IMR-90 (cell line): ENCODE results near the gene BMPER. TPM values are rescaled to one million over a fixed set of nuclear protein-coding genes. Genes with fewer than 3 reads are reported as not detected.

Experiments
- ATAC-seq: fragments of 200-7000 bp; cut with Tn5 transposase; 2 replicates; pipeline ENCODE4 v1.9.1; 2020; ENCODE audit warnings: low read depth, mild to moderate bottlenecking, moderate library complexity
- BruUV-seq: library from RNA; stranded (reverse); fragments of 400-500 nt; replicated peaks from 2 replicates; lab custom pipeline; 2021; lab: Mats Ljungman, UMichigan
- CTCF ChIA-PET: fragments of 300-600 bp; formaldehyde crosslinking; extraction: SDS; loops from one replicate; lab custom pipeline; 2021; ENCODE audit warnings: antibody characterized with exemption; lab: Yijun Ruan, JAX
- POLR2A ChIA-PET: fragments of 300-600 bp; sonication (Branson Sonifier 250); formaldehyde crosslinking; loops from one replicate; lab custom pipeline; 2022; ENCODE audit warnings: antibody characterized with exemption; ENCODE audit not compliant: unreplicated experiment; lab: Charles Lee
- DNase-seq: peaks from one replicate; pipeline ENCODE4 v3.0.0; 2013
- H2AFZ ChIP-seq: replicated peaks from 2 replicates; pipeline ENCODE3; 2013; ENCODE audit warnings: low read length, mild to moderate bottlenecking; ENCODE audit not compliant: poor library complexity
- H2AK5ac ChIP-seq: 2 replicates; pipeline ENCODE4 v1.6.1; 2013; ENCODE audit warnings: low read depth, low read length, inconsistent platforms
- H2AK9ac ChIP-seq: replicated peaks from 2 replicates; pipeline ENCODE3; 2013; ENCODE audit warnings: mild to moderate bottlenecking, low read depth, low read length, moderate library complexity; ENCODE audit not compliant: poor library complexity
- H2BK120ac ChIP-seq: 2 replicates; pipeline ENCODE4 v1.6.1; 2013; ENCODE audit warnings: low read depth, low read length, inconsistent platforms
- H2BK15ac ChIP-seq: 3 replicates; pipeline ENCODE4 v1.6.1; 2013; ENCODE audit warnings: low read depth, low read length, inconsistent platforms
- H2BK20ac ChIP-seq: 2 replicates; pipeline ENCODE4 v1.6.1; 2013; ENCODE audit warnings: low read depth, mild to moderate bottlenecking, inconsistent platforms, low read length, moderate library complexity
- H2BK5ac ChIP-seq: 2 replicates; pipeline ENCODE4 v1.6.1; 2013; ENCODE audit warnings: mild to moderate bottlenecking, low read depth, low read length, inconsistent platforms; ENCODE audit not compliant: poor library complexity, severe bottlenecking
- H3K14ac ChIP-seq: replicated peaks from 2 replicates; pipeline ENCODE4 v1.6.1; 2013; ENCODE audit warnings: low read depth, low read length, inconsistent platforms
- H3K18ac ChIP-seq: 2 replicates; pipeline ENCODE4 v1.6.1; 2013; ENCODE audit warnings: low read depth, low read length, control low read depth
- H3K23ac ChIP-seq: 2 replicates; pipeline ENCODE4 v1.6.1; 2013; ENCODE audit warnings: low read depth, low read length, inconsistent platforms
- H3K27ac ChIP-seq: 2 replicates; pipeline ENCODE4 v1.5.1; 2013; ENCODE audit warnings: mild to moderate bottlenecking, control low read depth, low read length; ENCODE audit not compliant: insufficient read depth
- H3K27me3 ChIP-seq: 2 replicates; pipeline ENCODE4 v1.6.1; 2013; ENCODE audit warnings: low read length; ENCODE audit not compliant: control insufficient read depth, insufficient read depth
- H3K36me3 ChIP-seq: 2 replicates; pipeline ENCODE4 v1.6.1; 2013; ENCODE audit warnings: low read length, mixed read lengths; ENCODE audit not compliant: control insufficient read depth, insufficient read depth
- H3K4ac ChIP-seq: 2 replicates; pipeline ENCODE4 v1.6.1; 2013; ENCODE audit warnings: low read depth, low read length, inconsistent platforms
- H3K4me1 ChIP-seq: 2 replicates; pipeline ENCODE4 v1.6.1; 2013; ENCODE audit warnings: low read length, mixed read lengths; ENCODE audit not compliant: control insufficient read depth, insufficient read depth
- H3K4me2 ChIP-seq: 2 replicates; pipeline ENCODE4 v1.6.1; 2013; ENCODE audit warnings: low read depth, mild to moderate bottlenecking, control low read depth, low read length, moderate library complexity
- H3K4me3 ChIP-seq: 2 replicates; pipeline ENCODE4 v1.5.1; 2013; ENCODE audit warnings: low read depth, mild to moderate bottlenecking, control low read depth, low read length, moderate library complexity; ENCODE audit not compliant: insufficient read depth
- H3K56ac ChIP-seq: 2 replicates; pipeline ENCODE4 v1.6.1; 2013; ENCODE audit warnings: low read length, inconsistent platforms; ENCODE audit not compliant: insufficient read depth; ENCODE audit errors: extremely low read depth
- H3K79me1 ChIP-seq, 2 experiments: 2 replicates each; pipeline ENCODE4 v1.6.1; 2013; ENCODE audit warnings: low read length in 2 of 2, inconsistent platforms in 1 of 2, low read depth in 1 of 2
- H3K9ac ChIP-seq: 2 replicates; pipeline ENCODE4 v1.6.1; 2013; ENCODE audit warnings: low read depth, low read length, control low read depth
- H3K9me1 ChIP-seq: 2 replicates; pipeline ENCODE4 v1.6.1; 2013; ENCODE audit warnings: low read length, inconsistent platforms; ENCODE audit not compliant: insufficient read depth
- H3K9me3 ChIP-seq: 2 replicates; pipeline ENCODE4 v1.6.1; 2013; ENCODE audit warnings: low read length; ENCODE audit not compliant: control insufficient read depth, insufficient read depth
- H4K20me1 ChIP-seq: 2 replicates; pipeline ENCODE4 v1.6.1; 2013; ENCODE audit warnings: low read length, inconsistent platforms; ENCODE audit not compliant: insufficient read depth
- H4K5ac ChIP-seq: 2 replicates; pipeline ENCODE4 v1.6.1; 2013; ENCODE audit warnings: mild to moderate bottlenecking, low read depth, low read length, control low read depth
- H4K8ac ChIP-seq, 2 experiments: 2 replicates each; pipeline ENCODE4 v1.6.1; 2013; ENCODE audit warnings: low read depth in 2 of 2, low read length in 2 of 2, control low read depth in 1 of 2, inconsistent platforms in 1 of 2
- H4K91ac ChIP-seq: 2 replicates; pipeline ENCODE4 v1.6.1; 2013; ENCODE audit warnings: low read depth, low read length, inconsistent platforms; ENCODE audit not compliant: insufficient read depth
- BHLHE40 ChIP-seq: fragments of 150-350 bp; IDR thresholded peaks from 2 replicates; pipeline ENCODE4 v1.6.1; 2016; ENCODE audit warnings: mild to moderate bottlenecking, low read depth, low read length
- CEBPB ChIP-seq: IDR thresholded peaks from 2 replicates; pipeline ENCODE4 v1.6.1; 2012; ENCODE audit warnings: low read depth, low read length, improper control_type of control experiment
- CHD1 ChIP-seq: IDR thresholded peaks from 2 replicates; pipeline ENCODE4 v1.6.1; 2012; ENCODE audit warnings: low read depth, low read length, improper control_type of control experiment
- ELK1 ChIP-seq: fragments of 150-350 bp; IDR thresholded peaks from 2 replicates; pipeline ENCODE4 v1.6.1; 2016; ENCODE audit warnings: low read depth, mild to moderate bottlenecking, low read length, moderate library complexity, borderline replicate concordance
- FOS ChIP-seq: fragments of 150-350 bp; IDR thresholded peaks from 2 replicates; pipeline ENCODE4 v1.6.1; 2016; ENCODE audit warnings: low read depth, low read length
- MAFK ChIP-seq: IDR thresholded peaks from 2 replicates; pipeline ENCODE4 v1.6.1; 2012; ENCODE audit warnings: low read depth, low read length, improper control_type of control experiment
- MAZ ChIP-seq: IDR thresholded peaks from 2 replicates; pipeline ENCODE4 v1.6.1; 2012; ENCODE audit warnings: low read depth, mild to moderate bottlenecking, low read length, improper control_type of control experiment, moderate library complexity, borderline replicate concordance
- MXI1 ChIP-seq: IDR thresholded peaks from 2 replicates; pipeline ENCODE4 v1.6.1; 2012; ENCODE audit warnings: low read depth, mild to moderate bottlenecking, low read length, moderate library complexity, borderline replicate concordance
- NFE2L2 ChIP-seq: fragments of 150-350 bp; IDR thresholded peaks from 2 replicates; pipeline ENCODE4 v1.6.1; 2016; ENCODE audit warnings: low read depth, mild to moderate bottlenecking, low read length
- POLR2A ChIP-seq: IDR thresholded peaks from 2 replicates; pipeline ENCODE4 v1.6.1; 2012; ENCODE audit warnings: mild to moderate bottlenecking, low read depth, low read length
- RAD21 ChIP-seq: IDR thresholded peaks from 2 replicates; pipeline ENCODE4 v1.6.1; 2012; ENCODE audit warnings: low read length, improper control_type of control experiment
- RCOR1 ChIP-seq: IDR thresholded peaks from 2 replicates; pipeline ENCODE4 v1.6.1; 2012; ENCODE audit warnings: mild to moderate bottlenecking, low read length, improper control_type of control experiment; ENCODE audit not compliant: insufficient replicate concordance
- RFX5 ChIP-seq: IDR thresholded peaks from 2 replicates; pipeline ENCODE4 v1.8.0; 2012; ENCODE audit warnings: low read depth, mild to moderate bottlenecking, low read length, moderate library complexity
- SMC3 ChIP-seq: fragments of 150-350 bp; IDR thresholded peaks from 2 replicates; pipeline ENCODE4 v1.6.1; 2016; ENCODE audit warnings: low read depth, mild to moderate bottlenecking, antibody characterized with exemption, low read length, moderate library complexity
- WGBS, 2 experiments: methylation state at CpG; one replicate each; pipeline versions ENCODE4 v1.1.5 to v1.1.7; 2013; ENCODE audit warnings: missing lambda C conversion rate in 2 of 2; ENCODE audit not compliant: insufficient read length in 1 of 2; ENCODE audit errors: extremely low coverage in 2 of 2; 5-methylcytosine and 5-hydroxymethylcytosine counted together
- dilution Hi-C: fragments of 300-500 bp; cut with HindIII; formaldehyde crosslinking; loops from one replicate; pipeline ENCODE4 v1.14.3; 2018; ENCODE audit warnings: low sequenced_read_pairs; ENCODE audit not compliant: unreplicated experiment
- in situ Hi-C: fragments of 300-500 bp; cut with MboI; formaldehyde crosslinking; loops from 3 replicates; pipeline ENCODE4 v1.14.3; 2019; ENCODE audit warnings: low sequenced_read_pairs, inconsistent platforms, mixed read lengths
- intact Hi-C: fragments of 100-400 bp; cut with micrococcal nuclease; formaldehyde crosslinking; loops from 2 replicates; pipeline ENCODE4 v1.10.0; 2022
- polyA plus RNA-seq, 3 experiments: library from polyadenylated mRNA; depleted of rRNA; stranded (reverse); fragments of >200 nt; gene quantifications; 2 replicates each; pipeline ENCODE4 v1.2.3, GENCODE V29; 2012; ENCODE audit warnings: low replicate concordance in 1 of 3
- total RNA-seq: library from RNA; depleted of rRNA; stranded (reverse); fragments of >200 nt; gene quantifications from 2 replicates; pipeline ENCODE4 v1.2.3, GENCODE V29; 2012
- TF ChIP-seq, protein P1 (sequence below): conservative IDR thresholded peaks from 2 replicates; pipeline ENCODE4 v1.5.1; 2012; ENCODE audit warnings: mild to moderate bottlenecking, low read depth, low read length, improper control_type of control experiment
- TF ChIP-seq, protein P2 (sequence below): fragments of 150-350 bp; IDR thresholded peaks from 2 replicates; pipeline ENCODE4 v1.6.1; 2017; ENCODE audit warnings: mild to moderate bottlenecking, antibody characterized with exemption, low read length, low read depth

BMPER gene
- total and polyA plus RNA-seq, 2 of the 4 experiments (the other 2 are of a cell fraction) = 6.2 to 7.9 TPM

- Histone ChIP-seq H4K5ac (no peak overlapping the region), H3K79me1 (no peaks in the 10 kb centered on the region), H3K14ac (no peak overlapping the region), H3K23ac (no peak overlapping the region), H3K4me1 (peaks cover 15% of the 10 kb centered on the region), H3K27me3 (peaks cover 5% of the 10 kb centered on the region), H4K91ac (no peak overlapping the region), H3K36me3 (no peaks in the 10 kb centered on the region), H2AK5ac (peak overlapping the region; percentile 43; the same call in 1 of the 2 replicates), H2AFZ (no peak overlapping the region), H4K8ac (no peak overlapping the region), H3K9ac (no peak overlapping the region), H3K9me1 (peaks cover 9% of the 10 kb centered on the region; the same call in 1 of the 2 replicates), H4K20me1 (no peaks in the 10 kb centered on the region), H2BK15ac (0 out of 3 replicates have a peak overlapping the region, but pooled peaks have one; percentile 20), H2BK20ac (no peak overlapping the region; the same call in 1 of the 2 replicates), H2BK120ac (no peak overlapping the region), H3K4ac (no peak overlapping the region), H3K4me3 (no peak overlapping the region), H3K18ac (no peak overlapping the region), H2BK5ac (no peak overlapping the region), H3K4me2 (no peak overlapping the region), H2AK9ac (no peak overlapping the region), H3K9me3 (peaks cover 3% of the 10 kb centered on the region; the same call in 1 of the 2 replicates), H3K27ac (no peak overlapping the region), H3K56ac (no peak overlapping the region)
- POLR2A ChIA-PET = no interaction called here
- in situ Hi-C loops = no loop called here
- no CpG with 5 or more reads among the region's 1 CpG for WGBS, 2 experiments
- ATAC-seq (no peak), DNase-seq (no peak)
- CTCF ChIA-PET = interaction anchor here (1.6 kb wide), 1 partner anchor 12 kb away, joined by 4 read pairs; no protein-coding TSS in a partner anchor
- no TSS peak for BruUV-seq
- dilution Hi-C loops = no loop called here
- TF ChIP-seq CHD1 = no peak
- no peak for TF ChIP-seq MAFK
- TF ChIP-seq, protein P1, sequence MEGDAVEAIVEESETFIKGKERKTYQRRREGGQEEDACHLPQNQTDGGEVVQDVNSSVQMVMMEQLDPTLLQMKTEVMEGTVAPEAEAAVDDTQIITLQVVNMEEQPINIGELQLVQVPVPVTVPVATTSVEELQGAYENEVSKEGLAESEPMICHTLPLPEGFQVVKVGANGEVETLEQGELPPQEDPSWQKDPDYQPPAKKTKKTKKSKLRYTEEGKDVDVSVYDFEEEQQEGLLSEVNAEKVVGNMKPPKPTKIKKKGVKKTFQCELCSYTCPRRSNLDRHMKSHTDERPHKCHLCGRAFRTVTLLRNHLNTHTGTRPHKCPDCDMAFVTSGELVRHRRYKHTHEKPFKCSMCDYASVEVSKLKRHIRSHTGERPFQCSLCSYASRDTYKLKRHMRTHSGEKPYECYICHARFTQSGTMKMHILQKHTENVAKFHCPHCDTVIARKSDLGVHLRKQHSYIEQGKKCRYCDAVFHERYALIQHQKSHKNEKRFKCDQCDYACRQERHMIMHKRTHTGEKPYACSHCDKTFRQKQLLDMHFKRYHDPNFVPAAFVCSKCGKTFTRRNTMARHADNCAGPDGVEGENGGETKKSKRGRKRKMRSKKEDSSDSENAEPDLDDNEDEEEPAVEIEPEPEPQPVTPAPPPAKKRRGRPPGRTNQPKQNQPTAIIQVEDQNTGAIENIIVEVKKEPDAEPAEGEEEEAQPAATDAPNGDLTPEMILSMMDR = no peak
- TF ChIP-seq, protein P2, sequence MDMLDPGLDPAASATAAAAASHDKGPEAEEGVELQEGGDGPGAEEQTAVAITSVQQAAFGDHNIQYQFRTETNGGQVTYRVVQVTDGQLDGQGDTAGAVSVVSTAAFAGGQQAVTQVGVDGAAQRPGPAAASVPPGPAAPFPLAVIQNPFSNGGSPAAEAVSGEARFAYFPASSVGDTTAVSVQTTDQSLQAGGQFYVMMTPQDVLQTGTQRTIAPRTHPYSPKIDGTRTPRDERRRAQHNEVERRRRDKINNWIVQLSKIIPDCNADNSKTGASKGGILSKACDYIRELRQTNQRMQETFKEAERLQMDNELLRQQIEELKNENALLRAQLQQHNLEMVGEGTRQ = no peak
- TF ChIP-seq POLR2A = no peak
- no peak for TF ChIP-seq NFE2L2
- no peak for TF ChIP-seq MXI1
- no peak for TF ChIP-seq CEBPB
- TF ChIP-seq RFX5 = no peak
- no peak for TF ChIP-seq FOS
- TF ChIP-seq SMC3 = no peak
- no peak for TF ChIP-seq MAZ
- TF ChIP-seq RCOR1 = no peak
- TF ChIP-seq BHLHE40 = no peak
- no peak for TF ChIP-seq RAD21
- no peak for TF ChIP-seq ELK1
- intact Hi-C loops = no loop called here
These were observed 21.7 kb upstream of the BMPER start for GRCh38 chr7:33883671-33883965.
